CD1c-positive myeloid dendritic cell (primary cell): ENCODE results near the gene FAM210A.

Experiments used
- DNase-seq: peaks from one replicate; pipeline ENCODE4 v3.0.0-alpha.2; 2016; ENCODE audit errors: extremely low spot score

FAM210A gene

DNA sequence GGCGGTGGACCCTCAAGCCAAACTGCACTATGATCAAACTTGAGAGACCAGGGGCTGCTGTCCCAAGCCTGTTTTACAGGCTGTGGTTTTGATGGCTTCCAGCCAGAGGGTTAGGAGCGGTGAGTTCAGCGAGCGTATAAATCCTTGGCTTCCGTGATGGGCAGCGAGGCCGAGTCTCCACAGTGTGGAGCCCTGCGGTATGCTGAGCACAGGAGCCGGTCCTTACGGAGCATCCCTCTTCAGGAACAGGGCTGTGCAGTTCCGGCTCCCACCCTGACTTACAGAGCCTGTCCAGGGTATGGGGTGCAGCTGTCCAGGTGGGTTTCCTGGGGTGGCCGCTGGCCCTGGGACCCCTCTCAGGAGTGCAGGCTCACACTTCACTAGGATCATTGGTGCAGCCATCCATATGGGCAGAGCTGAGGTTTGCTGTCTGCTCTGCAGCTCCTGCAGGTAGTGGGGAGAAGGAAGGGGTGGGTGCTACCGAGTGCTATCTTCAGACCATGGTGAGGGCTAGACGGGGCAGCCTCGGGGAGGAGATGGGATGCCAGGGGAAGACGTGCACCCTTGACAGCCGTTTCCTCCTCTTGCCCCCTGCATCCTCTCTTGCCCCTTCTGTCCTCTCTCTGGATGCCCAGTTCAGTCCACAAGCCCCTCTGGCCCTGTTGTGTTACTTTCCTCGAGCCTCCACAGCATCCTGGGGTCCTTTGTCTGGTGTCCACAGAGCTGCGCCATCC, 104.3 kb downstream of the FAM210A start:
- no peak for DNase-seq

GRCh38 chr18:13621446-13621849, 104.9 kb downstream of the FAM210A start:
- no peak for DNase-seq

GRCh38 chr18:13620818-13621445, 105.4 kb downstream of the FAM210A start:
- no peak for DNase-seq

DNA sequence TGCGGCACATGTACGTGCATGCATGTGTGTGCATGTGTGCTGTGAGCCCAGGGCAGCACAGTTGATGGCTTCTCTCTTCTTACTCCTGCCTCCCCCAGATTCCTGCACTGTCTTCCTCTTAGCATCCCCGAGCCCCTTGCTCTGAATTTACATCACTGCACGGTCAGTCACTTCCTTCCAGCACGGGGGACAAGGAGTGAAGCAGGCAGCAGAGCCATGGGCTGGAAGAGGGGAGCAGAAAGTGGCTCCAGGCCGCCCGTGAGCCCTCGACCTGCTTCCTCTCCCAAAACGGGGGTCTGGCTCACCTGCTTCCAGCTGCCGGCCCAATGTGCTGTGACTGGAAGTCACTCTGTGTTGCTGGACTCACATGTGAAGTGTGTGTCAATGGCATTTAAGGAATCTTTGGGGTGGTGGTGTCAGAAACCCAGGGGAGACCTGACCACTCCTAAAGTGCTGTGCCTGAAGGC, 106.1 kb downstream of the FAM210A start:
- DNase-seq, result peak; percentile 25

- no peak for DNase-seq
Measured at GRCh38 chr18:13619505-13620205, 106.7 kb downstream of the FAM210A start.

DNA sequence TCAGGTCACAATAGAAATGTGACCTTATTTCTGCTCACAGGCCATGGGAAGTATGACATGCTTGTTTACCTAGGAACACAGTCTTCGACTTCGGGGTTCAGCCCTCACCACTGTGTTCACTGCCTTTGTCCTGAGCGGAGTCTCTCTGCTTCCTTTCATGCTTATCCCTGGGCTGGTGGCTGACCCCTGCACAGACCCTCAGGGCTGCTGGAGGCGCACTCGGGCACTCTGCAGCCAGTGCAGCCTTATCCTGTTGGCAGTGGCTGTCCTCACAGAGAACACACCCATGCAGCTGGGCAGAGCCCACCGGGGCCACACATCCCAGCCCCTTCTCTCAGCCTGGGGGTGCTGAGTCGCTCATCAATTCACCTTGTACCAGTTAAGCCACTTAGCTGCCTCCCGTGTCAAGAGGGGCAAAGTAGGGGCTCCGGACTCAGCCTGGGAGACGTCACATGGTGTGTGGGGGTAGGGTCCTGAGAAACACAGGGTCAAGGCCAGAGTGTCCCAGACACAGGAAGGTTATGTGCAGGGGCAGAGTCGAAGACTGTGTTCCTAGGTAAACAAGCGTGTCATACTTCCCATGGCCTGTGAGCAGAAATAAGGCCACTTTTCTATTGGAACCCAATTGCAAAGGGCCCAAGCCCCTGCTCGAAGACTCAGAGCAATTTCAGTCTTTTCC, 107.5 kb downstream of the FAM210A start:
- no peak for DNase-seq

- DNase-seq, result no peak
Measured at GRCh38 chr18:13617826-13618515, 108.4 kb downstream of the FAM210A start.

DNA sequence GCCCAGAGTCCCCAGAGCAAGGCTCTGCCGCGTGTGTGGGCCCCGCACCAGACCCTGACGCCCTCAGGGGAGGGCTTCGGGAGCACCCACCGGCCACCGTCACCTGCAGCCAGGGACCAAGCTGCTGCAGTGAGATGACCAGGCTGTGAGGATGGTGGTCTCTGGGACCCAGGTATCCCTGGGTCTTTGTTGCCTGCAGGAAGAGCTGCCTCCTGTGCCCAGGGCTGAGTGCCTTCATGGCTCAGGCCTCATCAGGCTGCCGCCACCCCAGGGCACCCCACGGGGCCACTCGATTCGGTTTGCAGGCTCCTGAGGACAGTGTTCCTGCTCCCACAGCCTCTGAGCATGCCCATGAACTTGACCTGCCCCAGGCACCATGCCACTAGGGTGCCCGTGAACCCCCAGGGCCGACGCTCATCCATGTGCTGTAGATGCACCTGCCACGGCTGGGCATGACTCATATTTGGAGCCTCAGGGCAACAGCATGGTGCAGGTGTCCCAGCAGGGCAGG, 109.8 kb downstream of the FAM210A start:
- no peak for DNase-seq

- DNase-seq, result no peak
Measured at GRCh38 chr18:13616041-13616440, 110.3 kb downstream of the FAM210A start.

DNA sequence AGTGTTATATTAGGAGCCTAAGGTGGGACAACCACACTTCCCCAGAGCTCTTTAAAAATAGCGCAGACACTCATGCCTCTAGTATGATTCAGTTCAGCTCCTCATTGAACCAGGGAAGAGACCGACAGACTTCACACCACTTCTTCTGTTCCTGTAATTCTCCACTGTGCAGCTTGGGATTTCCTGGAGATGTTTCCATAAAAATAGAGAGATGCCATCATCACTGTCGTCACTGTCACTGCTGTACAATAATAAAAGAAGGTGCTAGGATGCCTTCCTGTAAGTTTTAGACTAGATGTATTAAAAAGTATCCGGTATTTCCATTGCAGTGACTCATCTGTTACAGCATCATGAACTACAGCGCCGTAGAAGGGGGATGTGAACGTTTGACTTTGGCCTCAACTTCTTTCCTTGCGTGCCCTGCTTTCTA, 110.9 kb downstream of the FAM210A start:
- peak; percentile 71 for DNase-seq

GRCh38 chr18:13614641-13615288, 111.6 kb downstream of the FAM210A start:
- peak; percentile 71 for DNase-seq

DNA sequence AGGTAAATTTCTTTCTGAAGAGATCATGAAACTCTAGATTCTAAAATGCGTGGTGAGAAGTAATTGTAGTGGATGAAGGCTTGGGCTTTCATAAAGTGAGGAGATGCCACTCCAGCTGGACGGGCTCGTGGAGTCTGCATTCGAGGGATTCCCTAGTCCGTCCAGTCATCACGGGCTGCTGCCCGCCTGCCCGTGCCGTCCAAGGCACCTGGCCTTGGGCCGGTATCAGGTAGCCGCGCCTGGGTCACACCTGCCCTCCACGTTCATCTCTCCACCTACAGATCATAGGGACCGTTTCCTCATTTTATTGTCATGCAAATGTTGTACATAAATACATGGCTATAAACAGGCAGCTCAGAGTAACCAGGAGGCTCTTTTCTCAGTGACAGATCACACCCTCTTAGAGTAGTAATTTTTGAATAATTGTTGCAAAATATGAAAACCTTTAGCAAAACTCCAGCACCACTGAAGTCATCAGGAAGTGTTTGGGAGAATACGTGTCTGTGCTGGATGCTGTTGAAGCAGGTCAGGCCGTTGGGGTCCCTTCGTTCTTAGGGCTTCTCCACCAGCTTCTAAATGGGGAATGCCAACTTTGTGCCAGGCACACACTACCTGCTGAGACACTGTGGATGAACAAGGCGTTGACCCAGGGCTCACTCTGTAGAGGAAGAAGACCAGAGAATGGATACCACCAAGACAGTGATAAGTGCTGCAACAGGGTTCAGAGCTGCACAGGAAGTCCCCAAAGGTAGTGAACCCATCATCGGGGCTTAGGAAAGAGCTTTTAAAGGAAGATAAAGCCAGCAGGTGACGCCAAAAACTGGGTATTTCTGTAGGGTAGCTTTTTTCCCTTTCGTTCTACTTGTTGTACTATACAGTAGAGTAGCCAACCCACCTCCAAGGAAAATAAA, 112.5 kb downstream of the FAM210A start:
- peak; percentile 25 for DNase-seq
